Gastrocnemius medialis (tissue), 4 donors: ENCODE data around the gene PSMG2. TPM values are rescaled to one million over a fixed set of nuclear protein-coding genes. Genes with fewer than 3 reads are reported as not detected.

ENCODE experiments used
- ATAC-seq, 2 donors: fragments of 150-250 bp; one replicate each; pipeline ENCODE4 v1.9.1; 2016
- DNase-seq, 2 donors: peaks; one replicate each; pipeline ENCODE4 v3.0.0-alpha.2; 2019
- H3K27ac ChIP-seq, 4 donors: fragments of 200-600 bp; sonication (generic); 1 replicate in 1 of 4; 2 replicates in 3 of 4; pipeline ENCODE4 v1.5.1; 2016 to 2018; ENCODE audit warnings: mild to moderate bottlenecking in 2 of 4, moderate library complexity in 1 of 4
- H3K27me3 ChIP-seq, 3 donors: fragments of 200-600 bp; sonication (generic) in 2 of 3; 1 replicate in 1 of 3; 2 replicates in 2 of 3; pipeline versions ENCODE4 v1.5.1 to v1.6.0; 2016 to 2019; ENCODE audit warnings: mild to moderate bottlenecking in 1 of 3, moderate library complexity in 1 of 3
- H3K36me3 ChIP-seq, 2 donors: fragments of 200-600 bp; sonication (generic) in 1 of 2; one replicate each; pipeline ENCODE4 v1.5.1; 2017 to 2018
- H3K4me1 ChIP-seq, 2 donors: fragments of 200-600 bp; sonication (generic) in 1 of 2; one replicate each; pipeline ENCODE4 v1.5.1; 2016 to 2017; ENCODE audit warnings: mild to moderate bottlenecking in 2 of 2
- H3K4me3 ChIP-seq, 4 donors: fragments of 200-600 bp; sonication (generic) in 3 of 4; 1 replicate in 1 of 4; 2 replicates in 3 of 4; pipeline ENCODE4 v1.5.1; 2016 to 2019; ENCODE audit warnings: mild to moderate bottlenecking in 2 of 4
- H3K9me3 ChIP-seq, 3 donors: fragments of 200-600 bp; sonication (generic) in 2 of 3; 1 replicate in 1 of 3; 2 replicates in 2 of 3; pipeline ENCODE4 v1.5.1; 2016 to 2019
- CTCF ChIP-seq, 5 experiments: fragments of 450-650 bp in 3 of 5; fragments of 200-600 bp in 2 of 5; sonication (generic) in 2 of 5; IDR thresholded peaks in 4 of 5; conservative IDR thresholded peaks in 1 of 5; 1 replicate in 4 of 5; 2 replicates in 1 of 5; pipeline ENCODE4 v1.5.1; 2016 to 2019; ENCODE audit warnings: antibody characterized with exemption in 5 of 5, mild to moderate bottlenecking in 3 of 5, moderate library complexity in 3 of 5
- POLR2A ChIP-seq, 2 donors: fragments of 450-650 bp; IDR thresholded peaks; one replicate each; pipeline ENCODE4 v1.6.1; 2017; ENCODE audit warnings: antibody characterized with exemption in 2 of 2, mild to moderate bottlenecking in 2 of 2, moderate library complexity in 2 of 2
- in situ Hi-C, 4 donors: fragments of 200-750 bp; cut with MboI; loops; one replicate each; pipeline versions ENCODE4 v1.15.0 to v1.8.0; 2017; ENCODE audit warnings: low sequenced_read_pairs in 4 of 4
- intact Hi-C: fragments of 100-400 bp; cut with DNase I; formaldehyde crosslinking; loops from one replicate; pipeline ENCODE4 v1.15.1; 2023; ENCODE audit warnings: low total_unique reads
- total RNA-seq, 4 donors: library from RNA; depleted of rRNA; stranded (reverse); fragments of >200 nt; gene quantifications; one replicate each; pipeline versions ENCODE4 v1.1.0 to v1.2.3, GENCODE V29; 2016

PSMG2 gene
- 10 to 100 TPM; 49.6 to 94.2 (median 63.4) TPM for total RNA-seq

GRCh38 chr18:12702221-12703095, at the start of gene PSMG2, which contains the start of gene CEP76:
Gene PSMG2, plus strand, starts transcription at chr18:12703042. Its CDS starts 66 bp downstream, at chr18:12703108.
Gene CEP76, minus strand, starts transcription at chr18:12702723. Its CDS starts 175 bp downstream, at chr18:12702548.
- Histone ChIP-seq H3K27ac (peak within 1 kb of the TSS; percentile 95 to 99 (median 98)), H3K4me3 (peak within 1 kb of the TSS; percentile 72 to 99 (median 94)), H3K36me3 (peaks cover 0 to 33% of the 10 kb centered on the region in 2 donors), H3K4me1 (peaks cover 28 to 29% of the 10 kb centered on the region in 2 donors), H3K27me3 (no peaks in the 10 kb centered on the region), H3K9me3 (no peaks in the 10 kb centered on the region)
- intact Hi-C loops (loop anchor here (1.0 to 10.0 kb wide), 4 partner anchors 182 to 1022 kb away; partner anchors contain the start of genes AFG3L2, FAM210A, PTPN2 and RNMT), in situ Hi-C loops (loop anchor here in 1 of 4 donors (25.0 kb wide), 1 partner anchor 1035 kb away; the partner anchor contains the start of genes FAM210A and RNMT)
- ATAC-seq (peak; percentile 95 to 96), DNase-seq (peak; percentile 76 to 87)
- TF ChIP-seq CTCF (IDR thresholded peaks at IDR 0.05 in 4 of 5, conservative IDR thresholded peaks at IDR 0.05 in 1 of 5), result peak in 2 of 5 experiments; percentile 6 to 16
- peak; percentile 76 to 84 for TF ChIP-seq POLR2A (IDR thresholded peaks at IDR 0.05)

- intact Hi-C loops (loop anchor here (5.0 kb wide), 4 partner anchors 227 to 383 kb away; partner anchors contain the start of genes AFG3L2, PTPN2 and SEH1L), in situ Hi-C loops (no loop called here)
- no peak for DNase-seq
- H3K4me3 ChIP-seq, result no peak overlapping the region
- H3K27ac ChIP-seq, result no peak overlapping the region
- no peak for ATAC-seq
- no peaks in the 10 kb centered on the region for H3K36me3 ChIP-seq
- TF ChIP-seq CTCF (IDR thresholded peaks at IDR 0.05 in 4 of 5, conservative IDR thresholded peaks at IDR 0.05 in 1 of 5) (no peak), POLR2A (IDR thresholded peaks at IDR 0.05) (no peak)
- H3K4me1 ChIP-seq, result peaks cover 10 to 33% of the 10 kb centered on the region in 2 donors
- no peaks in the 10 kb centered on the region for H3K27me3 ChIP-seq
- no peaks in the 10 kb centered on the region for H3K9me3 ChIP-seq
Observed at GRCh38 chr18:12654971-12655370, 47.9 kb upstream of the PSMG2 start.

- H3K36me3 ChIP-seq, result no peaks in the 10 kb centered on the region
- H3K4me1 ChIP-seq, result peaks cover 10 to 29% of the 10 kb centered on the region in 2 donors
- ATAC-seq (no peak), DNase-seq (no peak)
- intact Hi-C loops (loop anchor here (5.0 kb wide), 4 partner anchors 226 to 384 kb away; partner anchors contain the start of genes AFG3L2, PTPN2 and SEH1L), in situ Hi-C loops (no loop called here)
- no peaks in the 10 kb centered on the region for H3K27me3 ChIP-seq
- H3K27ac ChIP-seq, result peak overlapping the region; percentile 88 to 99 (median 94)
- no peaks in the 10 kb centered on the region for H3K9me3 ChIP-seq
- TF ChIP-seq CTCF (IDR thresholded peaks at IDR 0.05 in 4 of 5, conservative IDR thresholded peaks at IDR 0.05 in 1 of 5) (no peak), POLR2A (IDR thresholded peaks at IDR 0.05) (no peak)
- peak overlapping the region; percentile 71 to 96 (median 80) for H3K4me3 ChIP-seq
Observed at GRCh38 chr18:12656605-12656937, 46.3 kb upstream of the PSMG2 start.

- intact Hi-C loops, result loop anchor here (5.0 kb wide), 4 partner anchors 225 to 385 kb away; partner anchors contain the start of genes AFG3L2, PTPN2 and SEH1L
- peak; percentile 56 to 63 for ATAC-seq
Observed at GRCh38 chr18:12656938-12657683, 45.7 kb upstream of the PSMG2 start.

More at GRCh38 chr18:12656938-12657683, 45.7 kb upstream of the PSMG2 start:
- Histone ChIP-seq H3K4me3 (peak overlapping the region; percentile 71 to 96 (median 80)), H3K27me3 (no peaks in the 10 kb centered on the region), H3K36me3 (no peaks in the 10 kb centered on the region), H3K4me1 (peaks cover 9 to 24% of the 10 kb centered on the region in 2 donors), H3K9me3 (no peaks in the 10 kb centered on the region), H3K27ac (peak overlapping the region; percentile 88 to 99 (median 94))
- TF ChIP-seq POLR2A (IDR thresholded peaks at IDR 0.05), result peak; percentile 61 to 71
- TF ChIP-seq CTCF (IDR thresholded peaks at IDR 0.05 in 4 of 5, conservative IDR thresholded peaks at IDR 0.05 in 1 of 5), result peak in 1 of 5 experiments; percentile 5
- peak; percentile 18 to 50 for DNase-seq
- in situ Hi-C loops, result no loop called here
